K562 treated with DMSO at 1 percent for 48 hours (cell line): ENCODE data around the gene KRT38. TPM values are rescaled to one million over a fixed set of nuclear protein-coding genes. Genes with fewer than 3 reads are reported as not detected.

Experiments used
- total RNA-seq: library from RNA; unstranded; fragments of 300-600 nt; gene quantifications from 2 replicates; pipeline ENCODE4 v1.2.3, GENCODE V29; 2022; ENCODE audit warnings: low replicate concordance; ENCODE audit errors: extremely low read depth

The KRT38 gene
- total RNA-seq = not detected in 2 replicates

DNA sequence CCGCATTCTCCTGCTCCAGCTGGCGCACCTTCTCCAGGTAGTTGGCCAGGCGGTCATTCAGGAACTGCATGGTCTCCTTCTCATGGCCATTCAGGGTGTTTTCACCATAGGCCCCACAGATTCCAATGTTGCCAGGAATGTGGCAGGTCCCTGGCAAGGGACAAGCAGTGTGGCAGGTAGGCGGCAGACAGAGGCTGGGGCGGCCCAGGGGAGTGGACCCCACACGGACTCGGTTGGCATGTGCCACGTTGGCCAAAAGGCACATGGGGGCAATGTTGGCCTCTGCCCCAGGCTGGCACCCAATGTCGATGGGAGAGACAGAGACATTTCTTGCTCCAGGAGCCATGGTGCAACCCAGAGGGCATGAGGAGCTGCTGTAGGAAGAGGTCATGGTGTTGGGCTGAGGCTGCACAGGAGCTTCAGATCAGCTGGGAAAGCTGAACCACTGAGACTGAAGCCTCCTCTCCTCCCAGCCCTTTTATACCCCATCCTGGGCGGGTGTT, at the start of gene KRT38:
Gene KRT38 (minus strand): TSS at position 453 of the 503 bp plus-strand sequence. CDS start 62 bp downstream, at position 391.

DNA sequence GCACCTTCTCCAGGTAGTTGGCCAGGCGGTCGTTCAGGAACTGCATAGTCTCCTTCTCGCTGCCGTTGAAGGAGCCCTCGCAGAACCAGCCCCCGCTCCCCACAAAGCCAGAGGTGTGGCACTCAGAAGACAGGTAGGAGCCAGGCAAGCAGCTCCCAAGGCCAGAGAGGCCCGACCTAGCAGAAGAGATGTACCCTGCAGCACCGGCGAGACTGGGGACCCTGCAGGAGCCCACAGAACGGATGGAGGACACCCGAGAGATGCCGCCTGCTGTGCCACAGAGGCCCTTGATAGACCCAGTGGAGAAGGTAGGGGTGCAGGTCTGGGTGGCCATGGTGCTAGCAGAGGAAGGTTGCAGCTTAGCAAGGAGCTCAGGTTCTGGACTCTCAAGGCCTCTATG, 48.7 kb upstream of the KRT38 start, which contains the start of gene KRT36:
Gene KRT36 (minus strand): TSS at position 380 of the 400 bp plus-strand sequence. CDS start 46 bp downstream, at position 334.

DNA sequence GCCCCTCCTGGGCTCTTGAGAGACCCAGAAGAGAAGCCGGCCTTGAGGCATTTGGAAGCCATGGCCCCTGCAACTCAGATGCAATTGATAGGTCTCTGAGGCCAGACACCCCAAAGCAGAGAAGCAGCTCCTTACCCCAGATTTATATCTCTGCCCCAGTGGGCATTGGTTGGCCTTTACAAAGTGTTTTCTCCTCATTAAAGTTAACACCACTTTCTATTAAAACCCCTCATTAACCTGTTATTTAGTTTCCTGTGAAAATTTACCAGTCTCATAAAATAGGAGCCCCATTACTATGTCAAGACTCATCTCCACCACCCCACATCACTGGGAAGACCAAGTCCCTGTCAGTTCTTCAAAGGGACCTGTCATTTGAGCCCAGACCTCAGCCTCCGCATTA, 40.3 kb upstream of the KRT38 start, which contains the start of gene KRT35:
Gene KRT35 (minus strand): TSS at position 116 of the 400 bp plus-strand sequence. CDS start 54 bp downstream, at position 62.

DNA sequence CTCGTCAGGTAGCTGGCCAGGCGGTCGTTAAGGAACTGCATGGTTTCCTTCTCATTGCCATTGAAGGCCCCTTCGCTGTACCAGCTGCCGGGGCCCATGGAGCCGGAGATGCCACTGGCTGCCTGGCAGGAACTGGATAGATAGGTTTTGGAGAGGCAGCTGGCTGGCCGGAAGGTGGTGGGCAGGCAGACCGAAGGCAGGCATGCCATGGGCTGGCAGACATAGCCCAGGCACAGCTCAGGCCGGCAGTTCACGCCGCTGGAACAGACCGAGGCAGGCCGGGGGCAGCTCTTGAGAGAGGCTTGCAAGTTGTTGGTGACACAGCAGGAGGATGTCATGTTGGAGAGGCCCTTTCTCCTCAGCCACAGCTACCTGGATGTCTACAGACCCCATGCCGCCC, 26.2 kb upstream of the KRT38 start, which contains the start of gene KRT32:
Gene KRT32 (minus strand): TSS at position 399 of the 400 bp plus-strand sequence. CDS start 61 bp downstream, at position 338.

DNA sequence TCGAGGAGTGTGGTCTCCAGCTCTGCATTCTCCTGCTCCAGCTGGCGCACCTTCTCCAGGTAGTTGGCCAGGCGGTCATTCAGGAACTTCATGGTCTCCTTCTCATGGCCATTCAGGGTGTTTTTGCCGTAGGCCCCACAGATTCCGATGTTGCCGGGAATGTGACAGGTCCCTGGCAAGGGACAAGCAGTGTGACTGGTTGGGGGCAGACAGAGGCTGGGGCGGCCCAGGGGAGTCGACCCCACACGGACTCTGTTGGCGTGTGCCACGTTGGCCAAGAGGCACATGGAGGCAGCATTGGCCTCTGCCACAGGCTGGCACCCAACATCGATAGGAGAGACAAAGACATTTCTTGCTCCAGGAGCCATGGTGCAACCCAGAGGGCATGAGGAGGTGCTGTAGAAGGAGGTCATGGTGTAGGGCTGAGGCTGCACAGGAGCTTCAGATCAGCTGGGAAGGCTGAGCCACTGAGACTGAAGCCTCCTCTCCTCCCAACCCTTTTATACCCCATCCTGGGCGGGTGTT, 16.6 kb downstream of the KRT38 start, which contains the start of gene KRT37:
Gene KRT37 (minus strand): TSS at position 475 of the 525 bp plus-strand sequence. CDS start 62 bp downstream, at position 413.

DNA sequence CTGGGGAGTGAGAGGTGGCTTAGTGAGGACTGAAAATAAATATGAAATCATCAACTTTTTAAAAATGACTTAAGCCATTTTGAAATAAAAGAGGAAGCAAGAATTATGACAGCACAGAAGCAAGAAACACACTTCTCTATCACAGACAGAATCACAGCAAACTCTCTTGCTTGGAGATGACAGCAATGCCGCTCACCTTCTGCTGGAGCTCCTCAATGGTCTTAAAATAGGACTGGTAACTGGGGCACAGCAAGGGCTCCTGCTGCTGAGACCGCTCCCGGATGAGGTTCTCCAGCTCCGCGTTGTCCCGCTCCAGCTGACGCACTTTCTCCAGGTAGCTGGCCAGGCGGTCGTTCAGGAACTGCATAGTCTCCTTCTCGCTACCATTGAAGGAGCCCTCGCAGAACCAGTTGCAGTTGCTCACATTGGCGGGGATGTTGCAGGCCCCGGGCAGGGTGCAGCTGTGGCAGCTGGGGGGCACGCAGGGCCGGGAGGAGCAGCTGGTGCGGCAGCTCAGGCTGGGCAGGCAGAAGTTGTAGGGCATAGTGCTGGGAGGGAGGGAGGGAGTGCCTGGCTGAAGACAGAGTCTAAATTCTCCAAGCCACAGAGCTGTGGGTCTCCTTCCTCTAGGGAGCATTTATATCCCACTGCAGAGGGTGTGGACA, 43.7 kb downstream of the KRT38 start, which contains the start of gene KRT31:
Gene KRT31 (minus strand): TSS at position 613 of the 665 bp plus-strand sequence. CDS start 69 bp downstream, at position 544.

Other genes starting within 250 kb of the KRT38 start
- gene KRTAP9-2, start 214.3 kb downstream of the KRT38 start, total RNA-seq = not detected in 2 replicates
- gene KRTAP9-3, start 208.5 kb downstream of the KRT38 start, total RNA-seq = not detected in 2 replicates
- not detected in 2 replicates for gene KRTAP9-8, start 203.0 kb downstream of the KRT38 start, total RNA-seq
- not detected in 2 replicates for gene KRTAP9-4, start 191.3 kb downstream of the KRT38 start, total RNA-seq
- not detected in 2 replicates for gene KRTAP9-9, start 185.6 kb downstream of the KRT38 start, total RNA-seq
- gene KRTAP9-6, start 175.6 kb downstream of the KRT38 start, total RNA-seq = not detected in 2 replicates
- not detected in 2 replicates for gene KRTAP9-7, start 165.3 kb downstream of the KRT38 start, total RNA-seq
- gene KRTAP29-1, start 138.1 kb downstream of the KRT38 start, total RNA-seq = not detected in 2 replicates
- gene KRTAP16-1, start 131.7 kb downstream of the KRT38 start, total RNA-seq = not detected in 2 replicates
- gene KRTAP17-1, start 125.3 kb downstream of the KRT38 start, total RNA-seq = not detected in 2 replicates
- gene KRT33A, start 90.2 kb downstream of the KRT38 start, total RNA-seq = not detected in 2 replicates
- gene KRT33B, start 71.2 kb downstream of the KRT38 start, total RNA-seq = not detected in 2 replicates
- not detected in 2 replicates for gene KRT34, start 58.7 kb downstream of the KRT38 start, total RNA-seq
- not detected in 2 replicates for gene KRT31, start 43.4 kb downstream of the KRT38 start, total RNA-seq
- gene KRT37, start 16.4 kb downstream of the KRT38 start, total RNA-seq = not detected in 2 replicates
- not detected in 2 replicates for gene KRT32, start 26.4 kb upstream of the KRT38 start, total RNA-seq
- not detected in 2 replicates for gene KRT35, start 40.2 kb upstream of the KRT38 start, total RNA-seq
- not detected in 2 replicates for gene KRT36, start 48.9 kb upstream of the KRT38 start, total RNA-seq
- not detected in 2 replicates for gene KRT13, start 64.6 kb upstream of the KRT38 start, total RNA-seq
- not detected in 2 replicates for gene KRT15, start 77.9 kb upstream of the KRT38 start, total RNA-seq
- not detected in 2 replicates for gene KRT19, start 87.3 kb upstream of the KRT38 start, total RNA-seq
- not detected in 2 replicates for gene KRT9, start 131.1 kb upstream of the KRT38 start, total RNA-seq
- gene KRT14, start 145.9 kb upstream of the KRT38 start, total RNA-seq = not detected in 2 replicates
- not detected in 2 replicates for gene KRT16, start 171.8 kb upstream of the KRT38 start, total RNA-seq
- gene KRT17, start 183.6 kb upstream of the KRT38 start, total RNA-seq = not detected in 2 replicates
- gene EIF1, start 247.9 kb upstream of the KRT38 start, total RNA-seq = 437 and 1,744 TPM in 2 replicates